Ishikawa (cell line): ENCODE data around the gene SKIC3.

ENCODE experiments used
- CEBPB ChIP-seq: IDR thresholded peaks from 2 replicates; pipeline ENCODE4 v1.6.1; 2012
- CREB1 ChIP-seq: IDR thresholded peaks from 2 replicates; pipeline ENCODE4 v1.6.1; 2012; ENCODE audit warnings: low read depth
- EGR1 ChIP-seq: IDR thresholded peaks from 2 replicates; pipeline ENCODE4 v1.6.1; 2012
- EP300 ChIP-seq: IDR thresholded peaks from 2 replicates; pipeline ENCODE4 v1.6.1; 2012; ENCODE audit warnings: borderline replicate concordance
- FOXM1 ChIP-seq: IDR thresholded peaks from 2 replicates; pipeline ENCODE4 v1.6.1; 2012; ENCODE audit warnings: low read depth, borderline replicate concordance
- NFIC ChIP-seq: IDR thresholded peaks from 2 replicates; pipeline ENCODE4 v1.6.1; 2012
- RAD21 ChIP-seq: IDR thresholded peaks from 2 replicates; pipeline ENCODE4 v1.6.1; 2012; ENCODE audit warnings: low read depth
- TAF1 ChIP-seq: IDR thresholded peaks from 2 replicates; pipeline ENCODE4 v1.6.1; 2012; ENCODE audit warnings: low read depth, mild to moderate bottlenecking
- TCF12 ChIP-seq: IDR thresholded peaks from 2 replicates; pipeline ENCODE4 v1.6.1; 2012; ENCODE audit warnings: low read depth
- TEAD4 ChIP-seq: IDR thresholded peaks from 2 replicates; pipeline ENCODE4 v1.6.1; 2012
- YY1 ChIP-seq: IDR thresholded peaks from 2 replicates; pipeline ENCODE4 v1.6.1; 2012; ENCODE audit warnings: low read depth
- ZBTB7A ChIP-seq: IDR thresholded peaks from 2 replicates; pipeline ENCODE4 v1.6.1; 2012; ENCODE audit warnings: low read depth
- TF ChIP-seq, protein P1 (sequence below): IDR thresholded peaks from 2 replicates; pipeline ENCODE4 v1.6.1; 2012
- TF ChIP-seq, protein P2 (sequence below): IDR thresholded peaks from 2 replicates; pipeline ENCODE4 v1.6.1; 2012; ENCODE audit warnings: low read depth, mild to moderate bottlenecking
- TF ChIP-seq, protein P3 (sequence below): IDR thresholded peaks from 2 replicates; pipeline ENCODE4 v1.6.1; 2012

Gene SKIC3

DNA sequence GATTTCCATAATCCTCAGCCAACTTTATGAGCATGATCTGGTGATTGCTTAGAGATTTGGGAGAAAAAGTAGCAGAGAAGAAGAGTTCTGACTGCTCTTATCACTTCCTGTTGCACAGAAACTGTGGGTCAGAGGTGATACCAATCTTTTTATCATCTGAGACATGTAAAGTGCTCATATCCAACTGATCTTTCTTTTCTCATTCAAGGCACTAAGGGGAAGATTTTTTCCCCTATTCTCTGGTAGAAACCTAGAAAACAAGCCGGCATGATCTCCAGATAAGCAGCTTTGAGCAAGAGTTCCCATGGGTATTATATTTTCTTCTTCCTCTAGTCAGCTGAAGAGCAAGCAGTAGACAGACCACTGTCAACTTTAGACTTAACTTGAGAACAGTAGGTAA lies 36.1 kb upstream of the SKIC3 start:
- TF ChIP-seq EP300 = no peak
- TF ChIP-seq CREB1 = no peak
- no peak for TF ChIP-seq ZBTB7A
- TF ChIP-seq TAF1 = no peak
- no peak for TF ChIP-seq TCF12
- TF ChIP-seq, protein P1, sequence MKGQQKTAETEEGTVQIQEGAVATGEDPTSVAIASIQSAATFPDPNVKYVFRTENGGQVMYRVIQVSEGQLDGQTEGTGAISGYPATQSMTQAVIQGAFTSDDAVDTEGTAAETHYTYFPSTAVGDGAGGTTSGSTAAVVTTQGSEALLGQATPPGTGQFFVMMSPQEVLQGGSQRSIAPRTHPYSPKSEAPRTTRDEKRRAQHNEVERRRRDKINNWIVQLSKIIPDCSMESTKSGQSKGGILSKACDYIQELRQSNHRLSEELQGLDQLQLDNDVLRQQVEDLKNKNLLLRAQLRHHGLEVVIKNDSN = no peak
- no peak for TF ChIP-seq NFIC
- no peak for TF ChIP-seq TEAD4
- TF ChIP-seq, protein P2, sequence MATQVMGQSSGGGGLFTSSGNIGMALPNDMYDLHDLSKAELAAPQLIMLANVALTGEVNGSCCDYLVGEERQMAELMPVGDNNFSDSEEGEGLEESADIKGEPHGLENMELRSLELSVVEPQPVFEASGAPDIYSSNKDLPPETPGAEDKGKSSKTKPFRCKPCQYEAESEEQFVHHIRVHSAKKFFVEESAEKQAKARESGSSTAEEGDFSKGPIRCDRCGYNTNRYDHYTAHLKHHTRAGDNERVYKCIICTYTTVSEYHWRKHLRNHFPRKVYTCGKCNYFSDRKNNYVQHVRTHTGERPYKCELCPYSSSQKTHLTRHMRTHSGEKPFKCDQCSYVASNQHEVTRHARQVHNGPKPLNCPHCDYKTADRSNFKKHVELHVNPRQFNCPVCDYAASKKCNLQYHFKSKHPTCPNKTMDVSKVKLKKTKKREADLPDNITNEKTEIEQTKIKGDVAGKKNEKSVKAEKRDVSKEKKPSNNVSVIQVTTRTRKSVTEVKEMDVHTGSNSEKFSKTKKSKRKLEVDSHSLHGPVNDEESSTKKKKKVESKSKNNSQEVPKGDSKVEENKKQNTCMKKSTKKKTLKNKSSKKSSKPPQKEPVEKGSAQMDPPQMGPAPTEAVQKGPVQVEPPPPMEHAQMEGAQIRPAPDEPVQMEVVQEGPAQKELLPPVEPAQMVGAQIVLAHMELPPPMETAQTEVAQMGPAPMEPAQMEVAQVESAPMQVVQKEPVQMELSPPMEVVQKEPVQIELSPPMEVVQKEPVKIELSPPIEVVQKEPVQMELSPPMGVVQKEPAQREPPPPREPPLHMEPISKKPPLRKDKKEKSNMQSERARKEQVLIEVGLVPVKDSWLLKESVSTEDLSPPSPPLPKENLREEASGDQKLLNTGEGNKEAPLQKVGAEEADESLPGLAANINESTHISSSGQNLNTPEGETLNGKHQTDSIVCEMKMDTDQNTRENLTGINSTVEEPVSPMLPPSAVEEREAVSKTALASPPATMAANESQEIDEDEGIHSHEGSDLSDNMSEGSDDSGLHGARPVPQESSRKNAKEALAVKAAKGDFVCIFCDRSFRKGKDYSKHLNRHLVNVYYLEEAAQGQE = no peak

DNA sequence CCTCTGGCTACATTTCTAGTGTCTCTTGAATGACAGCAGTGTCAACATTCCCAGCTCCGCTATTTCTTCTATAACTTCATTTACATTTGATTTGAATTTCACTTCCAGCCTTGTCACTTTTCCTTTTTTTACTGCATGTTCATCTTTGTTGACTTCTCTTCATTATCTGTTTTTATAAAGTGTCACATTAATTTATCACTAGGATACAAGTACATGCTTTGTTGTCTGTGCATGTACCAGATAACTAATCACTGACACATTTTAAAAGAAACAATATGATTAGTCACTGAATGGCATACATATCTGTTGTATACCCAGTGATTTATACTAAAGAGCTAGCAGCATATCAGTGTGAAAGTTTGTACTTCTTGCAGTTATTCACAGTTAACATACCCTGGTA lies 29.2 kb upstream of the SKIC3 start:
- TF ChIP-seq TEAD4 = no peak
- TF ChIP-seq YY1 = no peak
- TF ChIP-seq EGR1 = no peak
- TF ChIP-seq RAD21 = no peak
- TF ChIP-seq NFIC = no peak
- no peak for TF ChIP-seq CREB1
- TF ChIP-seq EP300 = no peak
- TF ChIP-seq, protein P2 = no peak
- TF ChIP-seq, protein P3, sequence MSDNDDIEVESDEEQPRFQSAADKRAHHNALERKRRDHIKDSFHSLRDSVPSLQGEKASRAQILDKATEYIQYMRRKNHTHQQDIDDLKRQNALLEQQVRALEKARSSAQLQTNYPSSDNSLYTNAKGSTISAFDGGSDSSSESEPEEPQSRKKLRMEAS = no peak
- TF ChIP-seq, protein P1 = no peak
- no peak for TF ChIP-seq CEBPB
- no peak for TF ChIP-seq TCF12
- TF ChIP-seq TAF1 = no peak

DNA sequence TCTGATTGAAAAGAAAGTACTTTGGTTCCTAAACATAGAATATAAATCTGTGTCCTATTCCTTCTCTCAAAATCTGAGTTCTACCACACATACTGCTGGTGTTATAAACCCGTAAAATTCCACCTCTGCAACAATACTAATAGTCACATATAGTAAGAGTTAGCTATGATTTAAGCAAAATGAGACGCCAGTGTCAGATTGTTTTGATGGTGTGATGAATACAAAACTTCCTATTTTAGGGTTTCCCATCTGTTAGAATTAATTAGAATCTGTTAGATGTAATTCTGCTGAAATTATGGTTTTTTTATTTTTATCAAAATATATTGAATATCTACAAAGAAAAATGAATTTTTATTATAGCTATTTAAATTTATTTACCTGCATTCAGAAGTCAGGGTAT lies 26.8 kb upstream of the SKIC3 start:
- TF ChIP-seq EP300 (no peak), TCF12 (no peak), CEBPB (no peak), TEAD4 (no peak), EGR1 (no peak), TAF1 (no peak), CREB1 (no peak), NFIC (no peak), YY1 (no peak), RAD21 (no peak), FOXM1 (no peak), ZBTB7A (no peak)
- TF ChIP-seq, protein P2 = no peak
- TF ChIP-seq, protein P3 = no peak
- TF ChIP-seq, protein P1 = no peak

DNA sequence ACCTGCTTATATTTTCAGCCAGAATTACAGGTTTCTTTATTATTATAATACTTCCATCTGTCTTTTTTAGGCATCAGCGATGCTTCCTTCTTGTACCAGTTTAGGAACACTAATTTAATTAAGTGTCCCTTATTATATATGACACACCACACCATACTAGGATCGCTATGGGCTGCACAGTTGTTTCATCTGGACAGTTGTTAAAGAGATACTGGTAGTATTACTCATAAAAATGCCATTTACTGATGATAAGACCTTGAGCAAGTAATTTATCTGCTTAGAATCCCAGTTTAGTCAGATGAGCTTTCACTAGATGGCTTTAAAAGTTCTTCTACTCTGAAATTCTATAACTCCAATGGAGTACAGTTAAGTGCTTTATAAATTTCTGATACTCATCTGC lies 17.2 kb upstream of the SKIC3 start:
- TF ChIP-seq, protein P3 = no peak
- TF ChIP-seq CEBPB (no peak), TEAD4 (no peak), EP300 (no peak), RAD21 (no peak), ZBTB7A (no peak), CREB1 (no peak), FOXM1 (no peak), YY1 (no peak), TCF12 (no peak), TAF1 (no peak)
- TF ChIP-seq, protein P2 = no peak
